Neural progenitor cell (in vitro differentiated cells): ENCODE data around the gene ITPK1. TPM values are rescaled to one million over a fixed set of nuclear protein-coding genes. Genes with fewer than 3 reads are reported as not detected.

ENCODE experiments used
- DNase-seq: peaks from one replicate; pipeline ENCODE4 v3.0.0-alpha.2; 2016; ENCODE audit warnings: low spot score
- H2AFZ ChIP-seq: fragments of 200-600 bp; sonication (generic); replicated peaks from 2 replicates; pipeline ENCODE4 v1.6.1; 2016; ENCODE audit warnings: antibody characterized with exemption
- H3F3A ChIP-seq: fragments of 200-600 bp; sonication (generic); 2 replicates; pipeline ENCODE4 v1.6.1; 2016; ENCODE audit warnings: antibody characterized with exemption, low read depth
- H3K27ac ChIP-seq: fragments of 200-600 bp; sonication (generic); 2 replicates; pipeline ENCODE4 v1.5.1; 2016; ENCODE audit warnings: mild to moderate bottlenecking
- H3K27me3 ChIP-seq: fragments of 200-600 bp; sonication (generic); 2 replicates; pipeline ENCODE4 v1.6.1; 2016; ENCODE audit warnings: mild to moderate bottlenecking, moderate library complexity
- H3K36me3 ChIP-seq: fragments of 200-600 bp; sonication (generic); 2 replicates; pipeline ENCODE4 v1.5.1; 2016
- H3K4me1 ChIP-seq: fragments of 200-600 bp; sonication (generic); 2 replicates; pipeline ENCODE4 v1.6.1; 2016; ENCODE audit warnings: mixed run types
- H3K4me2 ChIP-seq: fragments of 200-600 bp; sonication (generic); 2 replicates; pipeline ENCODE4 v1.6.1; 2016
- H3K4me3 ChIP-seq: fragments of 200-600 bp; sonication (generic); 2 replicates; pipeline ENCODE4 v1.5.1; 2016
- H3K79me2 ChIP-seq: fragments of 200-600 bp; sonication (generic); 2 replicates; pipeline ENCODE4 v1.6.1; 2016; ENCODE audit warnings: low read depth
- H3K9ac ChIP-seq: fragments of 200-600 bp; sonication (generic); 2 replicates; pipeline ENCODE4 v1.6.1; 2016
- H3K9me3 ChIP-seq: fragments of 200-600 bp; sonication (generic); 2 replicates; pipeline ENCODE4 v1.5.1; 2016; ENCODE audit warnings: low read depth
- H4K20me1 ChIP-seq: fragments of 200-600 bp; sonication (generic); 2 replicates; pipeline ENCODE4 v1.6.1; 2016; ENCODE audit warnings: low read depth
- H3K27ac Mint-ChIP-seq: 3 replicates; pipeline ENCODE4 v1.8.0; 2021; ENCODE audit warnings: mixed read lengths
- H3K27me3 Mint-ChIP-seq: 2 replicates; pipeline ENCODE4 v1.8.0; 2022; ENCODE audit warnings: low read depth, mild to moderate bottlenecking, inconsistent platforms, moderate library complexity, mixed read lengths; ENCODE audit not compliant: insufficient read depth
- H3K36me3 Mint-ChIP-seq: 3 replicates; pipeline ENCODE4 v1.8.0; 2021; ENCODE audit warnings: mixed read lengths
- H3K4me1 Mint-ChIP-seq: 3 replicates; pipeline ENCODE4 v1.8.0; 2021; ENCODE audit warnings: mixed read lengths
- H3K4me3 Mint-ChIP-seq: 3 replicates; pipeline ENCODE4 v1.8.0; 2021; ENCODE audit warnings: mild to moderate bottlenecking, moderate library complexity, mixed read lengths
- H3K9me3 Mint-ChIP-seq: 3 replicates; pipeline ENCODE4 v1.8.0; 2020; ENCODE audit warnings: mixed read lengths
- CTCF ChIP-seq: fragments of 200-600 bp; sonication (generic); IDR thresholded peaks from 2 replicates; pipeline ENCODE4 v1.5.1; 2017; ENCODE audit warnings: antibody characterized with exemption, mild to moderate bottlenecking
- EZH2 ChIP-seq: fragments of 200-600 bp; sonication (generic); IDR thresholded peaks from 2 replicates; pipeline ENCODE4 v1.6.1; 2017; ENCODE audit warnings: antibody characterized with exemption, mild to moderate bottlenecking, moderate library complexity
- EZH2phosphoT487 ChIP-seq: fragments of 200-600 bp; sonication (generic); IDR thresholded peaks from 2 replicates; pipeline ENCODE4 v1.6.1; 2017; ENCODE audit warnings: antibody characterized with exemption
- total RNA-seq: library from RNA; depleted of rRNA; stranded (reverse); fragments of >200 nt; gene quantifications from 2 replicates; pipeline ENCODE4 v1.2.3, GENCODE V29; 2015; ENCODE audit warnings: low replicate concordance

The ITPK1 gene
- total RNA-seq, 1 donor from 2014 or later: 25.8 TPM

DNA sequence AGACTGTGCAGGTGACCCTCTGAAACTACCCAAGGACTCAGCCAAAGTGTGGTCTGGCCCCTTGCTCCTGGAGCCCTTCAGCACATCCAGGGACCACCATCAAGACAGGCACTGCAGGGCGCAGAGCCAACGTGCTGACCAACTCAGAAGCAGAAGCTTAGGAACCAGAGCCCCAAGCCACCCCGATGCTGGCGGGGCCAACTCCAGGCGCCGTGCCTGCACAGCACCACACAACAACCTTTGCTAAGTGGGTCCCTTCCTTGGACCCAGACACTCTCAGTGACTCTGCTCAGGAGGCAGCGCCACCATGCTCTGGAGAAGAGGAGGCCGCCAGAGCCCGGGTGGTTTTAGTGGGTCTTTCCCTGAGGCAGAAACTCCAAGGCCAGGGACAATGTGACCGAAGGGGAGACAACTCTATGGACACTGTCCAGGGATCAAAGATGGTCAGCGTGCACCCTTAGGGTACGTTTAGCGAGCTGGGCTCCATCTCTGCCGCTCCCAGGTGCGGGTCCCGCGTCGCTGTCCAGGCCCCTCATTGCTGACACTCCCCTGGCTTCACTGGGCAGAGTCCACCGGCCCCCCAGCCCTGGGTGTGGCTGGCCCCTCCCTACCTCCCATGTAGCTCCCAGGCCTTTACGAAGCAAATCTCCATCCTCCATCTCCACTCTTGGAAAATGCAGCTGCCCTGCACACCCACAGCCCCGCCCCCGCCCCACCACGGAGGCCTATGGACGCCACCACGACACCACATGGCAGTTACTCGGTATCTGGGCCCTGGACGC is 176.6 kb downstream of the ITPK1 start:
- no peak for DNase-seq
- no peaks in the 10 kb centered on the region for H3F3A ChIP-seq
- no peak overlapping the region for H3K27ac ChIP-seq
- H3K9ac ChIP-seq: no peak overlapping the region
- Mint-ChIP-seq H3K9me3 (no peaks in the 10 kb centered on the region), H3K4me3 (no peak overlapping the region), H3K36me3 (no peaks in the 10 kb centered on the region), H3K27ac (no peak overlapping the region), H3K27me3 (peaks cover 10% of the 10 kb centered on the region), H3K4me1 (no peaks in the 10 kb centered on the region)
- H2AFZ ChIP-seq: no peak overlapping the region
- H3K27me3 ChIP-seq: no peaks in the 10 kb centered on the region
- no peaks in the 10 kb centered on the region for H4K20me1 ChIP-seq
- H3K4me3 ChIP-seq: no peak overlapping the region
- H3K4me1 ChIP-seq: no peaks in the 10 kb centered on the region
- no peaks in the 10 kb centered on the region for H3K79me2 ChIP-seq
- H3K4me2 ChIP-seq: no peak overlapping the region
- no peak for TF ChIP-seq EZH2
- no peak for TF ChIP-seq EZH2phosphoT487
- no peak for TF ChIP-seq CTCF
- no peaks in the 10 kb centered on the region for H3K9me3 ChIP-seq
- H3K36me3 ChIP-seq: no peaks in the 10 kb centered on the region

DNA sequence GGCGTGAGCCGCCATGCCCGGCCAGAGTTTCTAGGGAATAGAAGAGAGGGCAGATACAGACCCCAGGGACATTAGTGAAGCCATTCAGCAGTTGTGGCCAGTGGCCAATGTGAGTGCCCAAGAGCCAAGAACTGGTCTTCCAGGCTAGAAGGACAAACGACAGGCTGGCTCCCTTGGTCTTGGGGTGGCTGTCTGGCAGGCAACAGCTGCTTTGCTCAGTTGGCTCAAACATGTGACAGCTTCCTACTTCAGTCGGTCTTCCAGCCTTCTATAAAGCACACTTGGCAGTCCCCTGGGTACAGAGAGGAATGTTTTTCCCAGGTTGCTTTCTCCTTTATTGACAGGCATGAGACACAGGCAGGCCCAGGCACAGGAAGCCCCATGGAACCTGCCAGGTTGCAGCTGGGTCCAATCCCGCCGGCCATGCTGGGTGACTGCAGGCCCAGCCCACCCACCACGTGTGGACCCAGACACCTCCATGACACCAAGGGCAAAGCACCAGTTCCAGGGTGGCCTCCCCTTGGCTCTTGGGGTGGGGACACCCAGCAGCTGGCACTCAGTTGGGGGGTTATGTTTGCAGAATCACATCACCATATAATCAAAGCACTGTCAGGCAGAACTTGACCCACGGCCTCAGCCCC is 177.4 kb downstream of the ITPK1 start:
- Histone ChIP-seq H3K27me3 (no peaks in the 10 kb centered on the region), H3K4me3 (no peak overlapping the region), H3K4me1 (no peaks in the 10 kb centered on the region), H2AFZ (no peak overlapping the region), H3K36me3 (no peaks in the 10 kb centered on the region), H3F3A (no peaks in the 10 kb centered on the region), H3K27ac (no peak overlapping the region), H3K9me3 (no peaks in the 10 kb centered on the region), H4K20me1 (no peaks in the 10 kb centered on the region), H3K79me2 (no peaks in the 10 kb centered on the region), H3K4me2 (no peak overlapping the region), H3K9ac (no peak overlapping the region)
- TF ChIP-seq EZH2 (no peak), CTCF (no peak), EZH2phosphoT487 (no peak)
- Mint-ChIP-seq H3K36me3 (no peaks in the 10 kb centered on the region), H3K27me3 (peaks cover 12% of the 10 kb centered on the region), H3K4me1 (no peaks in the 10 kb centered on the region), H3K9me3 (no peaks in the 10 kb centered on the region), H3K4me3 (no peak overlapping the region), H3K27ac (no peak overlapping the region)
- no peak for DNase-seq

- H3K27me3 ChIP-seq: no peaks in the 10 kb centered on the region
- no peak for TF ChIP-seq EZH2
- no peaks in the 10 kb centered on the region for H3K9me3 ChIP-seq
- Mint-ChIP-seq H3K27me3 (peaks cover 12% of the 10 kb centered on the region), H3K4me1 (no peaks in the 10 kb centered on the region), H3K9me3 (no peaks in the 10 kb centered on the region), H3K36me3 (no peaks in the 10 kb centered on the region), H3K27ac (no peak overlapping the region), H3K4me3 (no peak overlapping the region)
- H3K4me2 ChIP-seq: no peak overlapping the region
- DNase-seq: no peak
- H4K20me1 ChIP-seq: no peaks in the 10 kb centered on the region
- no peak overlapping the region for H2AFZ ChIP-seq
- no peaks in the 10 kb centered on the region for H3F3A ChIP-seq
- H3K4me3 ChIP-seq: no peak overlapping the region
- no peaks in the 10 kb centered on the region for H3K4me1 ChIP-seq
- H3K79me2 ChIP-seq: no peaks in the 10 kb centered on the region
- no peak overlapping the region for H3K27ac ChIP-seq
- H3K9ac ChIP-seq: no peak overlapping the region
- H3K36me3 ChIP-seq: no peaks in the 10 kb centered on the region
Measured at GRCh38 chr14:92937051-92937937, 178.4 kb downstream of the ITPK1 start.
